Fibroblast of lung (primary cell): ENCODE results near the gene HERPUD1.

ENCODE experiments used
- CTCF ChIP-seq, 2 donors: IDR thresholded peaks in 1 of 2; conservative IDR thresholded peaks in 1 of 2; 1 replicate in 1 of 2; 2 replicates in 1 of 2; pipeline ENCODE4 v1.5.1; 2011 to 2012; ENCODE audit warnings: low read length in 2 of 2, control low read depth in 1 of 2, inconsistent platforms in 1 of 2, low read depth in 1 of 2, mild to moderate bottlenecking in 1 of 2
- EZH2 ChIP-seq: IDR thresholded peaks from 2 replicates; pipeline ENCODE4 v1.5.1; 2012; ENCODE audit warnings: low read length, control low read depth, mild to moderate bottlenecking; ENCODE audit errors: missing control alignments

GRCh38 chr16:56914896-56915295 is 17.0 kb upstream of the HERPUD1 start:
- TF ChIP-seq CTCF (conservative IDR thresholded peaks at IDR 0.05 in 1 of 2, IDR thresholded peaks at IDR 0.05 in 1 of 2; ENCODE audit: low read depth in 1 of 2, low read length in 2 of 2) (no peak), EZH2 (no peak)
